H1 (cell line): ENCODE results near the gene GNGT2. TPM values are rescaled to one million over a fixed set of nuclear protein-coding genes. Genes with fewer than 3 reads are reported as not detected.
"Not testable (repeated sequence)": the region's sequence is repeated elsewhere in the genome, so short reads cannot be mapped to it uniquely, and the experiment has no call there.

Source experiments
- CTCF ChIA-PET: fragments of 300-600 bp; sonication (Branson Sonifier 250); formaldehyde crosslinking; loops from one replicate; lab custom pipeline; 2021; ENCODE audit not compliant: partially characterized antibody; lab: Charles Lee
- POLR2A ChIA-PET: fragments of 300-600 bp; sonication (Branson Sonifier 250); formaldehyde crosslinking; loops from one replicate; lab custom pipeline; 2021; ENCODE audit warnings: inconsistent platforms; ENCODE audit not compliant: partially characterized antibody; lab: Charles Lee
- DNase-seq, 2 experiments: peaks; one replicate each; pipeline versions ENCODE4 v3.0.0 to v3.0.0-alpha.2; 2010 to 2022; ENCODE audit warnings: low spot score in 2 of 2, low read depth in 1 of 2, mixed read lengths in 1 of 2
- FAIRE-seq: peaks from 2 replicates; lab custom pipeline; 2011; peaks lifted over from hg19 to GRCh38; lab: Jason Lieb, UNC
- H2AFZ ChIP-seq: 2 replicates; pipeline ENCODE4 v1.8.1; 2012; ENCODE audit warnings: low read length, inconsistent platforms
- H2AK5ac ChIP-seq: 2 replicates; pipeline ENCODE4 v1.6.1; 2013; ENCODE audit warnings: low read depth, low read length
- H2BK120ac ChIP-seq: replicated peaks from 2 replicates; pipeline ENCODE3; 2013; ENCODE audit warnings: low read depth, low read length, inconsistent platforms
- H2BK12ac ChIP-seq: 2 replicates; pipeline ENCODE4 v1.6.1; 2013; ENCODE audit warnings: low read depth, low read length
- H2BK15ac ChIP-seq: 2 replicates; pipeline ENCODE4 v1.6.1; 2013; ENCODE audit warnings: low read length
- H2BK20ac ChIP-seq: 2 replicates; pipeline ENCODE4 v1.6.1; 2013; ENCODE audit warnings: low read length
- H2BK5ac ChIP-seq: 2 replicates; pipeline ENCODE4 v1.6.1; 2013; ENCODE audit warnings: low read depth, low read length
- H3K14ac ChIP-seq: 2 replicates; pipeline ENCODE4 v1.6.1; 2013; ENCODE audit warnings: inconsistent platforms; ENCODE audit not compliant: insufficient read length
- H3K18ac ChIP-seq: 2 replicates; pipeline ENCODE4 v1.6.1; 2013; ENCODE audit warnings: low read length; ENCODE audit errors: extremely low read depth
- H3K23ac ChIP-seq: 2 replicates; pipeline ENCODE4 v1.6.1; 2013; ENCODE audit warnings: inconsistent platforms; ENCODE audit not compliant: insufficient read length
- H3K23me2 ChIP-seq: 2 replicates; pipeline ENCODE4 v1.6.1; 2013; ENCODE audit warnings: low read depth, low read length
- H3K27ac ChIP-seq: 2 replicates; pipeline ENCODE4 v1.6.1; 2011; ENCODE audit warnings: low read depth, low read length, inconsistent platforms
- H3K27me3 ChIP-seq, 4 experiments: replicated peaks in 1 of 4; 1 replicate in 1 of 4; 2 replicates in 3 of 4; pipeline versions ENCODE4 v1.6.1 to v1.8.1; 2011 to 2013; ENCODE audit warnings: low read length in 3 of 4, mild to moderate bottlenecking in 3 of 4, inconsistent platforms in 2 of 4, mixed read lengths in 2 of 4, moderate library complexity in 1 of 4; ENCODE audit not compliant: control insufficient read depth in 3 of 4, insufficient read depth in 3 of 4; ENCODE audit errors: extremely low read depth in 1 of 4
- H3K36me3 ChIP-seq, 4 experiments: 2 replicates each; pipeline versions ENCODE4 v1.6.1 to v1.8.1; 2011 to 2013; ENCODE audit warnings: mild to moderate bottlenecking in 4 of 4, low read length in 3 of 4, moderate library complexity in 2 of 4, control low read depth in 1 of 4, inconsistent platforms in 1 of 4; ENCODE audit not compliant: insufficient read depth in 4 of 4, control insufficient read depth in 2 of 4
- H3K4ac ChIP-seq: replicated peaks from 2 replicates; pipeline ENCODE3; 2013; ENCODE audit warnings: low read length, low read depth, mixed read lengths, inconsistent platforms; ENCODE audit not compliant: insufficient read length
- H3K4me1 ChIP-seq, 4 experiments: replicated peaks in 1 of 4; 1 replicate in 1 of 4; 2 replicates in 3 of 4; pipeline versions ENCODE4 v1.6.1 to v1.8.1; 2011 to 2013; ENCODE audit warnings: low read length in 3 of 4, inconsistent platforms in 2 of 4, mixed read lengths in 1 of 4; ENCODE audit not compliant: insufficient read depth in 4 of 4, control insufficient read depth in 3 of 4
- H3K4me2 ChIP-seq, 2 experiments: 2 replicates each; pipeline versions ENCODE4 v1.6.1 to v1.8.1; 2011 to 2013; ENCODE audit warnings: low read depth in 2 of 2, low read length in 2 of 2, control low read depth in 1 of 2, inconsistent platforms in 1 of 2, mild to moderate bottlenecking in 1 of 2; ENCODE audit not compliant: insufficient read depth in 1 of 2
- H3K4me3 ChIP-seq, 4 experiments: fragments of 200-600, 300-600 bp in 1 of 4; sonication (generic), shearing (Covaris generic), sonication (Bioruptor Twin) in 1 of 4; 2 replicates each; pipeline versions ENCODE4 v1.5.1 to v1.8.1; 2011 to 2016; ENCODE audit warnings: low read length in 4 of 4, low read depth in 3 of 4, control low read depth in 2 of 4, inconsistent platforms in 2 of 4, mild to moderate bottlenecking in 2 of 4, mixed read lengths in 1 of 4, moderate library complexity in 1 of 4; ENCODE audit not compliant: insufficient read depth in 2 of 4; ENCODE audit errors: extremely low read depth in 1 of 4
- H3K56ac ChIP-seq: replicated peaks from 2 replicates; pipeline ENCODE3; 2013; ENCODE audit warnings: low read depth, mild to moderate bottlenecking, mixed read lengths, low read length, inconsistent platforms; ENCODE audit not compliant: insufficient read length
- H3K79me1 ChIP-seq: 2 replicates; pipeline ENCODE4 v1.6.1; 2013; ENCODE audit warnings: low read depth, low read length, control low read depth
- H3K79me2 ChIP-seq, 2 experiments: 2 replicates each; pipeline versions ENCODE4 v1.6.1 to v1.8.1; 2012 to 2013; ENCODE audit warnings: low read length in 2 of 2, mild to moderate bottlenecking in 2 of 2, inconsistent platforms in 1 of 2; ENCODE audit not compliant: insufficient read depth in 2 of 2, control insufficient read depth in 1 of 2
- H3K9ac ChIP-seq, 4 experiments: replicated peaks in 1 of 4; 1 replicate in 1 of 4; 2 replicates in 3 of 4; pipeline versions ENCODE4 v1.6.1 to v1.8.1; 2011 to 2013; ENCODE audit warnings: low read depth in 3 of 4, low read length in 3 of 4, control low read depth in 2 of 4, mild to moderate bottlenecking in 2 of 4, moderate library complexity in 2 of 4, inconsistent platforms in 1 of 4; ENCODE audit errors: extremely low read depth in 1 of 4
- H3K9me3 ChIP-seq, 2 experiments: 2 replicates each; pipeline versions ENCODE4 v1.6.1 to v1.8.1; 2012 to 2013; ENCODE audit warnings: mild to moderate bottlenecking in 2 of 2, moderate library complexity in 2 of 2, control low read depth in 1 of 2, inconsistent platforms in 1 of 2, low read depth in 1 of 2, low read length in 1 of 2, mixed read lengths in 1 of 2; ENCODE audit not compliant: insufficient read depth in 2 of 2
- H4K20me1 ChIP-seq, 2 experiments: replicated peaks in 1 of 2; 2 replicates each; pipeline versions ENCODE3 to v1.8.1; 2011 to 2013; ENCODE audit warnings: inconsistent platforms in 2 of 2, low read length in 2 of 2, mild to moderate bottlenecking in 1 of 2; ENCODE audit not compliant: insufficient read depth in 2 of 2, control insufficient read depth in 1 of 2
- H4K5ac ChIP-seq: 2 replicates; pipeline ENCODE4 v1.6.1; 2013; ENCODE audit warnings: low read length, low read depth, mixed read lengths, inconsistent platforms; ENCODE audit not compliant: insufficient read length
- H4K8ac ChIP-seq: 2 replicates; pipeline ENCODE4 v1.8.0; 2013; ENCODE audit warnings: mild to moderate bottlenecking, moderate library complexity, low read length, inconsistent platforms; ENCODE audit not compliant: insufficient read depth; ENCODE audit errors: extremely low read depth
- H4K91ac ChIP-seq: replicated peaks from 2 replicates; pipeline ENCODE3; 2013; ENCODE audit warnings: low read length, mixed read lengths, inconsistent platforms; ENCODE audit not compliant: insufficient read length
- WGBS, 2 experiments: shearing (Covaris generic) in 1 of 2; methylation state at CpG; one replicate each; pipeline versions ENCODE4 v1.1.6 to v1.1.7; 2013 to 2015; ENCODE audit warnings: low lambda C conversion rate in 2 of 2, mixed read lengths in 2 of 2, inconsistent platforms in 1 of 2, low coverage in 1 of 2, missing lambda C conversion rate in 1 of 2; ENCODE audit not compliant: insufficient replicate concordance in 2 of 2, insufficient coverage in 1 of 2, insufficient read length in 1 of 2; ENCODE audit errors: extremely low coverage in 1 of 2, missing lambda C conversion rate in 1 of 2; 5-methylcytosine and 5-hydroxymethylcytosine counted together
- polyA plus RNA-seq, 7 experiments: library from polyadenylated mRNA; depleted of rRNA in 3 of 7; stranded (reverse) in 5 of 7; unstranded in 2 of 7; fragments of >200 nt in 5 of 7; fragments of 200-250 nt in 2 of 7; gene quantifications; 1 replicate in 5 of 7; 2 replicates in 1 of 7; 4 replicates in 1 of 7; pipeline versions ENCODE4 v1.2.1 to v1.2.3, GENCODE V29; 2011 to 2013; ENCODE audit warnings: missing spikeins in 2 of 7, mixed read lengths in 2 of 7
- total RNA-seq: library from RNA; stranded (reverse); fragmentation: NEBNext Ultra II Directional; extraction: Animal tissue kit (Norgen Biotek cat#: 25700); gene quantifications from 2 replicates; pipeline ENCODE4 v1.2.1, GENCODE V29; 2021

Gene GNGT2
- total and polyA plus RNA-seq, 2 of the 8 experiments (the other 6 are each of a cell fraction or from before 2014, with no cell fraction given): 1.3 to 1.4 TPM

DNA sequence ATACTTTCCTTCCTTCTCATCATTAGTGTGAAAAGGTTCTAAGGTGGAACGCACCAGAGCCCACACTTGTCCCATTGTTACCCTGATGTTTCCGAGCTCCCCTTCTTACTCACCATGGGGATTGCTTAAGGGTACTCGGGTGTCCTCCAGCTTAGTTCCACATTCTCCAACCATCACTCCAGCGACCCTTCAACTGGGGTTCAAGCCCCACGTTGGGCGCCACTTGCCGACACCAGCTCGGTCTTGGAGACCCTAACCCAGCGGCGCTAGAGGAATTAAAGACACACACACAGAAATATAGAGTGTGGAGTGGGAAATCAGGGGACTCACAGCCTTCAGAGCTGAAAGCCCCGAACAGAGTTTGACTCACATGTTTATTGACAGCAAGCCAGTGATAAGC, 34.4 kb downstream of the GNGT2 start:
- 88% methylated on average over 11 of the region's 11 CpGs; no CpG with 5 or more reads in 1 of the 2 experiments for WGBS, 2 experiments
- H3K23ac ChIP-seq, H3K23me2 ChIP-seq, H3K14ac ChIP-seq, H4K91ac ChIP-seq, H3K18ac ChIP-seq, H2BK12ac ChIP-seq, H3K27me3 ChIP-seq, H4K5ac ChIP-seq, H3K9ac ChIP-seq, H2BK15ac ChIP-seq, H3K4me2 ChIP-seq, H4K8ac ChIP-seq, POLR2A ChIA-PET, H2BK5ac ChIP-seq, FAIRE-seq, DNase-seq, H3K27ac ChIP-seq, H3K79me1 ChIP-seq, H3K4ac ChIP-seq, H2AK5ac ChIP-seq, H2BK120ac ChIP-seq, H3K4me1 ChIP-seq, H3K79me2 ChIP-seq, H2AFZ ChIP-seq, H2BK20ac ChIP-seq, H3K36me3 ChIP-seq, H3K56ac ChIP-seq, H3K4me3 ChIP-seq, H4K20me1 ChIP-seq: not testable (repeated sequence)
- CTCF ChIA-PET: interaction anchor here (0.7 to 1.4 kb wide), 2 partner anchors 10 to 1975 kb away, joined by 3 to 5 read pairs; no protein-coding TSS in a partner anchor
- H3K9me3 ChIP-seq: peaks cover 16 to 19% of the 10 kb centered on the region in 2 experiments

DNA sequence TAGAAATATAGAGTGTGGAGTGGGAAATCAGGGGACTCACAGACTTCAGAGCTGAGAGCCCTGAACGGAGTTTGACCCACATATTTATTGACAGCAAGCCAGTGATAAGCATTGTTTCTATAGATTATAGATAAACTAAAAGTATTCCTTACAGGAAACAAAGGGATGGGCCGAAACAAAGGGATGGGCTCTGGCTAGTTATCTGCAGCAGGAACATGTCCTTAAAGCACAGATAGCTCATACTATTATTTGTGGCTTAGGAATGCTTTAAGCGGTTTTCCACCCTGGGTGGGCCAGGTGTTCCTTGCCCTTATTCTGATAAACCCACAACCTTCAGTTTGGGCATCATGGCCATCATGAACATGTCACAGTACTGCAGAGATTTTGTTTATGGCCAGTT, 39.7 kb downstream of the GNGT2 start:
- H3K4me3 ChIP-seq, H3K9ac ChIP-seq, H3K4me1 ChIP-seq, H3K56ac ChIP-seq, H3K79me2 ChIP-seq, H3K18ac ChIP-seq, FAIRE-seq, H2BK15ac ChIP-seq, H3K23ac ChIP-seq, H3K27ac ChIP-seq, POLR2A ChIA-PET, H4K91ac ChIP-seq, H2BK20ac ChIP-seq, H2AFZ ChIP-seq, H3K4ac ChIP-seq, H3K27me3 ChIP-seq, H3K14ac ChIP-seq, H2BK120ac ChIP-seq, DNase-seq, H4K8ac ChIP-seq, H2BK12ac ChIP-seq, H3K4me2 ChIP-seq, H4K5ac ChIP-seq, H3K36me3 ChIP-seq, H3K23me2 ChIP-seq, H2BK5ac ChIP-seq, H2AK5ac ChIP-seq, H3K79me1 ChIP-seq, H4K20me1 ChIP-seq: not testable (repeated sequence)
- 78% methylated on average over 3 of the region's 3 CpGs; no CpG with 5 or more reads in 1 of the 2 experiments for WGBS, 2 experiments
- H3K9me3 ChIP-seq: peaks cover 5 to 12% of the 10 kb centered on the region in 2 experiments
- CTCF ChIA-PET: interaction anchor here (1.2 to 6.4 kb wide), 2 partner anchors 10 to 57 kb away, joined by 4 to 35 read pairs; no protein-coding TSS in a partner anchor
